LNCAP (cell line): ENCODE data around the gene TTYH3.

Experiments
- TF ChIP-seq, protein P1 (sequence below): fragments of 450-650 bp; IDR thresholded peaks from 2 replicates; pipeline ENCODE4 v1.5.1; 2017; ENCODE audit warnings: mild to moderate bottlenecking

Gene TTYH3

DNA sequence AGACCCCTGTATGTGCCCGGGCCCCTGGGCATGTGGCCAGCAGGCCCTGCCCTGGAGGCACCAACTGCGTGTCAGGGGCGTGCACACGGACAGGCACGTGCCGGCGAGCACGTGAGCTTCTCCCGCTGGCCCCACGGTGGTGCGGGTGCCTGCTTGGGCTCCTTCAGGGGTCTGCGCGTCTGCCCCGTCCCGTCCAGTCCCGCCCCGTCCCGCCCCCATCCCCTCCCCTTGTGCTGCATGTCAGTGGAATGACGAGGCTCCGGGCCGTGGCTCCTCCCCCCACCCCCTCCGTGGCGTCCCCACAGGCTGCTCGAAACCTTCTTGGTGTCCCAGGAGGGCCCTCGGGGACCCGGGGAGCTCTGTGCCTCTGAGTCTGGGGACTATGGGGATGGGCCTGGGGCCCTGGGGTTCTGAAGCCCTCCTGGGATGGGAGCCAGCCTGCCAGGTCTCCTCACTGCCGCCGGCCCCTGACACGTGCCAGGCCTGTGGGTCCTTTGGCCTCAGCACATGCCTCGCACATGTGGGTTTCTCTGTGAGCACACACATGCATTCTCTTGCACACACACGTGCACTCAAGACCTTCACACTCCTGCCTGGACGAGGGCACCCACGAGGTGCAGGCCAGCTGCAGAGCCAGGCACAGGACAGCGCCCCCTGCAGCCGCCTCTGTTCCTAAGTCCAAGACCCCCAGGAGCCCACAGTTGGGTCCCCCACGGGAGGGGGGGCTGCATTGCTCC, 28.7 kb downstream of the TTYH3 start:
- TF ChIP-seq, protein P1, sequence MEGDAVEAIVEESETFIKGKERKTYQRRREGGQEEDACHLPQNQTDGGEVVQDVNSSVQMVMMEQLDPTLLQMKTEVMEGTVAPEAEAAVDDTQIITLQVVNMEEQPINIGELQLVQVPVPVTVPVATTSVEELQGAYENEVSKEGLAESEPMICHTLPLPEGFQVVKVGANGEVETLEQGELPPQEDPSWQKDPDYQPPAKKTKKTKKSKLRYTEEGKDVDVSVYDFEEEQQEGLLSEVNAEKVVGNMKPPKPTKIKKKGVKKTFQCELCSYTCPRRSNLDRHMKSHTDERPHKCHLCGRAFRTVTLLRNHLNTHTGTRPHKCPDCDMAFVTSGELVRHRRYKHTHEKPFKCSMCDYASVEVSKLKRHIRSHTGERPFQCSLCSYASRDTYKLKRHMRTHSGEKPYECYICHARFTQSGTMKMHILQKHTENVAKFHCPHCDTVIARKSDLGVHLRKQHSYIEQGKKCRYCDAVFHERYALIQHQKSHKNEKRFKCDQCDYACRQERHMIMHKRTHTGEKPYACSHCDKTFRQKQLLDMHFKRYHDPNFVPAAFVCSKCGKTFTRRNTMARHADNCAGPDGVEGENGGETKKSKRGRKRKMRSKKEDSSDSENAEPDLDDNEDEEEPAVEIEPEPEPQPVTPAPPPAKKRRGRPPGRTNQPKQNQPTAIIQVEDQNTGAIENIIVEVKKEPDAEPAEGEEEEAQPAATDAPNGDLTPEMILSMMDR: peak; percentile 31; the same call in 1 of the 2 replicates

DNA sequence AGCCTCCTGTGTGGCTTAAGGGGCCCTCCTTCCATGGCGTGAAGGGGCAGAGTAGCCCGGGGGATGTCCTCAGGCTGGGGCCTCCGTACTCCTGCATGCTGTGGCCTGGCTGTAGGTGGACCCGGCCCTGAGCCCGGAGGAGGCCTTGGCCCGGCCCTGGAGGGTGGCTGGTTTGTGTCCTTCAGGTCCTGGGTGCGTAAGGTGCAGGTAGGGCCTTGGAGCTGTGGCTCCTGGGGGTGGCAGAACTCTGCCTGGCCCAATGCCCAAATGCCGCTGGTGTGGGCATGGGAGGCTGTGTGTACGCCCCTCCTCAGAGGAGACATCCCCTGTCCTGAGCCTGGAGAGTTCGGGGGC, 29.3 kb downstream of the TTYH3 start:
- TF ChIP-seq, protein P1: 0 out of 2 replicates have a peak, but pooled peaks have one; percentile 2

DNA sequence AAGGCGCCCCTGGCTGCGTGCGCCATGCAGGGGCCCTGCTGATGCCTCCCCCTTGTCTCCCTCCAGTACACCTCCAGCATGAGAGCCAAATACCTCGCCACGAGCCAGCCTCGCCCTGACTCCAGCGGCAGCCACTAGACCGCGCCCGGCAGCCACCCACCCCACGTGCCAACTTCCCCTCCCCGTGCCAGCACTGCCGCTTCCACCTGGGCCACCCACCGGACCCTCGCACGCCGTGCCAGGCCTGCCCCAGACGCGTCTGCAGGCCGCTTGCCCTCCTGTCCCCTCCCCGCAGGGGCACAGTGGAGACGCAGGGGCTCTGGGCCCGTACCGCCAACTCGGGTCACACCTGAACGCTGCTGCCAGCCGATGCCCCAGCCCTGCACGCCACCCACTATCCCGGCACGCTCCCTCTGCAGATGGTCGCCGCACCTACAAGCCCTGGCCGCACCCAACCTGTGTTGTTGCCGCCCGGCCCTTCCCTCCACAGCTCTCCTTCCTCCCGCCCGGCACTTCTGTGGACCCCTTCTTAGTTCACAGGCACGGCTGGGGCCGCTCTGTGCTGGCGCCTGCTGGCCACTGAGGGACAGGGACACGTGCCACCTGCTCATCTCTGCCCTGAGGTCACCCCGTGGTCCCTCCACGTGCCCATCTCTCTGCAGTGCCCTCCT, 30.0 kb downstream of the TTYH3 start:
- TF ChIP-seq, protein P1: no peak

DNA sequence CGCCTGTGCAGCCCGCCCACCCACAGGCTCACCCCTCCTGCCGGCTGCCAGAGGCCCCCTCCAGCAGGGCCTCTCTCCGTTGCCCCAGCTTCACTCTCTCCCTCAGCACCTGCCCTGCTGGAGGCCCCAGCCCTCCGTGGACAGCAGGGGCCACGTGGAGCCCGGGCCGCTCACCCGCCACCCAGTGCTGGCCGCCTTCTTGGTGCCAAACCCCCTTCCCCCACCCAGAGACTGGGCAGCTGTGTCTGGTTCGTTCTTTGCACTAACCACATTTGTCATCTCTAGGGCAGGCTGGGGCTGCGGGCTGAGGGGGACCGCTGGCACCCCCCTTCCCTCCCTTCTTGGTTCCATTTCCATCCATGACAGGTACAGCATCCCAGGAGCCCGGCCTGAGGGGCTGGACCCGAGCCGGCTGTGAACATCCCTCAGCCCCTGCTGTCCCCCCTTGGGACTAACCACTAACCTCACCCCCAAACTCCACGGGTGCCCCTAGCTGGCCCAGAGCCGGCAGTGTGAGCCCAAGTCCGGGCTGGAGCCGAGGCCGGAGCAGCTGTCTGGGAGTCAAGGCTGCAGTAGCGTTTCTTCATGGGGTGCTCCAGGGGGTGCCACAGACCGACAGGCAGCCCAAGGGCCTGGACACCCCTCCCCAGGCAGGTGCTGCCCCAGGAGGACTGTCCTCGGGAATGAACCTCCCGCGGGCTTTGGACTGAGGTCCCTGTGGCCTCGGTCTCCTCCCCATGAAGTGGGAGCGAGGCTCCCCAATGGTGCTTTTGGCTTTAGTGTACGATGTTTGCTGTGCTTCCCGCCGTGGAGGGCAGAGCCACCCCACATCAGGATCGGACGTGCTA, 30.7 kb downstream of the TTYH3 start:
- TF ChIP-seq, protein P1: no peak

DNA sequence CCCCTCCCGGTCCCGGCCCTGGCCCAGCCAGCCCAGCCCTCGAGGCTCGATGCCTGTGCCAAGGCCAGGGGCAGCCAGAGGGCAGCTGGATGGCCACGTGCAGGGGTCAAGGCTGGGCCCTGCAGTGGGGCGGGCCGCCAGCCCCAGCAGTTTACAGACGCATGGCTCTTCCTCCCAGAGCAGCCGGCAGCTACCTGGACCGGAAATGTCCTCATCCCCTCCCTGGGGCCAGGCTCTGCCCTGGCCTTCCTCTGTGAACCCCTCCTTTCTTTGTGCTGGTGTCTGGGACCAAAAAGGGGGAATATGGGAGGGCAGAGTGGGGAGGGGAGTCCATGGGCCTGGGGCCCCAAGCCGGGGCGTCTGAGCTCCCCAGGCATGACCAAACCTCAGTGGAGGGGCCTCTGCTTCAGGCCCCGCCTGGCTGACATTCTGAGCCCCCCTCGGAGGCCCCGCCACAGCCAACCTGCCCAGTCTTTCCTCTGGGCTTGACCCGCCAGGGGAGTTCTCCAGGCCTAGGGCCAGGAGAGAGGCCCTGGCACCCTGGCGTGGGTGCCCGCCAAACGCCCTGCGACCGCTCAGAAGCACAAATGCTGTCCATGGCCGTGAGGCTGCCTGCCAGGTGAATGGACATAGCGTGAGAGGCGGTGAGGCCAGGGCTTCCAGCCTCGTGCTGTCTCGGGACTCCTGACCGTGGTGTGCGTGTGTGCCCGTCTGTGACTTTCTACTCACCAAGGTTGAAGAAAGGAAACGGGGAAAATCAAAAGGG, 31.5 kb downstream of the TTYH3 start:
- TF ChIP-seq, protein P1: no peak

DNA sequence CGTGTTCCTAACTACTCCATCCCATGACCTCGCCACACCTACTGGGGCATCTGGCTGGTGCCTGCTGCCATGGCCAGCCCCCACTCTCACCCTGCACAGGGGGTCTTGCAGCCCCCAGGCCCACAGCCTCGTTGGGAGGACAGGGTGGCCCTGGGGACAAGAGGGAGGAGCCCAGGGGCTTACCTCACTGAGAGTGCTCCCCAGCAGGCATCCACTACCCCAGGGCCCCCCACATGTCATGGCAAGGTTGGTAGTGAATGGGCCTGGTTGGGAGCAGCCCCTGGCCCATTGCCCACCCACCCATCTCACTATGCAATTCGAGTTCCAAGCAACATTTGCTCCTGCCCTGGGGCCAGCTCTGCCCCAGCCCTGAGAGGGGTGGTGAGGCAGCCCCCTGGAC, 32.2 kb downstream of the TTYH3 start:
- TF ChIP-seq, protein P1: no peak

DNA sequence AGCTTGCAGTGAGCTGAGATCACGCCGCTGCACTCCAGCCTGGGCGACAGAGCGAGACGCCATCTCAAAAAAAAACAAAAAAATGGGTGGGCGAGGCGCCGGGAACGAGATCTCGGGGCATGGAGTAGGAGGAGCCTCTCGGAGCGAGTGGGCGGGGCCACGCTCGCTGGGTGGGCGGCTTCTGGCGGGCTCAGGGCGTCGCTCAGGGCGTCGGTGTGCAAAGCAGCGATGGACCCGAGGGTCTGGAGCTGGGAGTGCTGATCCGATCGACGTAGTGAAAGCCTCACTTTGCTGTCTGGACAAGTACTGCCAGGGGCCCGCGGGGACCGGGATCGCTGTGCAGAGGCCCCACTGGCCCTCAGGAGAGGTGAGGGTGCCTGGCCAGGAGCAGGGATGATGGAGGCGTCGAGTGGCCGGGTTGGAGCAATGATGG, 33.6 kb downstream of the TTYH3 start:
- TF ChIP-seq, protein P1: no peak
